Measurements from ENCODE around the gene PCSK6. TPM values are rescaled to one million over a fixed set of nuclear protein-coding genes. Genes with fewer than 3 reads are reported as not detected.

PCSK6 gene
- total and polyA plus RNA-seq, 7 donors, result 2.9 to 10.3 (median 6.4) TPM

DNA sequence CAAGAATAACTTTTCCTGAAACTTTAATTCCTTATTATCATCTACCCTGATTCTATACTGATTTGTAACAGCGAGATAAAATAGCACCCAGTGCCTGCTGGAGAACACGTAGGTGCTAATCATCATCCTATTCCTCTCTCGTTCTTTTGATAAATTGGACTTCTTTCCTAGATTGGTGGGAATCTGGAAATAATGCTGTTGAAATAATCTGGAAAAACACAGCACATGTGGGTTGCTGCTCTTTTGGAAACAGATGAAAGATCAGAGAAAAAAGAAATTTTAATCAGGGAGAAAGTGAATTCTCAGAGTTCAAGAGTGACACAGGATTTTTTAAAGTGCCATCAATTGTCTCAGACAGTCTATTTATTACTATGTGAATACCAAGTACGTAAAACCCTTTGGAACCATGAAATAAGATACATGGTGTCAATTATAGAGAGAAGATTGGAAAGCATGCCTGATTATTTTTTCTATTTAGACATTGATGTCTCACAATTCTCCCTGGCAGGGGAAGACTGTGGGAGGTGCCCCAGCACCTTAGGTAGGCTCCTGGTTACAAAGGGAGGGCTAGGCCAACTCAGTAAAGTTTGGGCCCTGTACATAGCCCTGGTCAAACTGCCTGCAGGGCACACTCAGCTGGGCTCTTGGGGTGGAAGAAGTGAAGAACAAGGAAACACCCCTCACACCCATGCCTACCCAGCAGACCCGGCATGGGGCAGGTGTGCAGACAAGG, 134.4 kb downstream of the PCSK6 start:
- H3K27me3 ChIP-seq, result no peaks in the 10 kb centered on the region
- no peak for DNase-seq
- no peaks in the 10 kb centered on the region for H3K9me3 ChIP-seq
- no peak overlapping the region for H3K4me3 ChIP-seq
- no peaks in the 10 kb centered on the region for H3K36me3 ChIP-seq
- TF ChIP-seq EP300 (IDR thresholded peaks at IDR 0.05) (no peak), POLR2A (IDR thresholded peaks at IDR 0.05) (no peak), CTCF (IDR thresholded peaks at IDR 0.05) (no peak), POLR2AphosphoS5 (IDR thresholded peaks at IDR 0.05) (no peak)
- WGBS, 2 donors, result 90 to 93% methylated on average over 5 of the region's 5 CpGs
- H3K27ac ChIP-seq, result no peak overlapping the region
- H3K4me1 ChIP-seq, result peaks cover 0 to 12% (median 3%) of the 10 kb centered on the region in 4 donors
- intact Hi-C loops (cut with DNase I), result no loop called here

GRCh38 chr15:101353240-101353639, 136.3 kb downstream of the PCSK6 start:
- intact Hi-C loops (cut with DNase I), result no loop called here
- no peak overlapping the region for H3K27ac ChIP-seq
- TF ChIP-seq POLR2A (IDR thresholded peaks at IDR 0.05) (no peak), CTCF (IDR thresholded peaks at IDR 0.05) (no peak), EP300 (IDR thresholded peaks at IDR 0.05) (no peak), POLR2AphosphoS5 (IDR thresholded peaks at IDR 0.05) (no peak)
- no peak for DNase-seq
- no peaks in the 10 kb centered on the region for H3K36me3 ChIP-seq
- no peak overlapping the region for H3K4me3 ChIP-seq
- WGBS, 2 donors, result 88 to 92% methylated on average over 7 of the region's 7 CpGs
- H3K27me3 ChIP-seq, result no peaks in the 10 kb centered on the region
- H3K4me1 ChIP-seq, result no peaks in the 10 kb centered on the region
- no peaks in the 10 kb centered on the region for H3K9me3 ChIP-seq

DNA sequence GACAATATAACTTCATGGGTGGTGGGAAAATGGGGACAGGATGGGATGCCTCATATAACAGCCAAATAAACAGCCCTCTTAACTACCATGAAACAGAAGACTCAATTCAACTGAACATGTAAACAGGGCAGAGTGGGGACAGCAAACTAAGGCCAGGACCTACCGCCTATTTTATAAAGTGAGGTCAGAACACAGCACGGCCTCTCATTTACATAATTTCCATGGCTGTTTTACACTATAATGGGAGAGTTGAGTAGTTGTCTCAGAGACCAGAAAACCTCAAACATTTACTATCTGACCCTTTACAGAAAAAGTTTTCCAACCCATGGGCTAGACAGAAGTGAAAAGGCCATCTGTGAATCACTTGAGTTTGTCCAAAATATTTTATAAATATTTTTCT, 137.8 kb downstream of the PCSK6 start:
- Histone ChIP-seq H3K36me3 (no peaks in the 10 kb centered on the region), H3K9me3 (no peaks in the 10 kb centered on the region), H3K4me3 (no peak overlapping the region), H3K27ac (no peak overlapping the region), H3K4me1 (no peaks in the 10 kb centered on the region), H3K27me3 (no peaks in the 10 kb centered on the region)
- WGBS, 2 donors, result 56 to 73% methylated on average over 2 of the region's 2 CpGs
- intact Hi-C loops (cut with DNase I), result no loop called here
- no peak for TF ChIP-seq POLR2AphosphoS5 (IDR thresholded peaks at IDR 0.05)
- DNase-seq, result no peak

GRCh38 chr15:101349047-101349951, 140.2 kb downstream of the PCSK6 start:
- Histone ChIP-seq H3K4me3 (no peak overlapping the region), H3K27ac (no peak overlapping the region), H3K36me3 (no peaks in the 10 kb centered on the region), H3K4me1 (no peaks in the 10 kb centered on the region), H3K27me3 (no peaks in the 10 kb centered on the region), H3K9me3 (no peaks in the 10 kb centered on the region)
- 72 to 82% methylated on average over 14 of the region's 14 CpGs for WGBS, 2 donors
- no peak for DNase-seq
- no peak for TF ChIP-seq EP300 (IDR thresholded peaks at IDR 0.05)
- no peak for TF ChIP-seq CTCF (IDR thresholded peaks at IDR 0.05)
- TF ChIP-seq POLR2AphosphoS5 (IDR thresholded peaks at IDR 0.05), result no peak
- no peak for TF ChIP-seq POLR2A (IDR thresholded peaks at IDR 0.05)
- intact Hi-C loops (cut with DNase I), result no loop called here

DNA sequence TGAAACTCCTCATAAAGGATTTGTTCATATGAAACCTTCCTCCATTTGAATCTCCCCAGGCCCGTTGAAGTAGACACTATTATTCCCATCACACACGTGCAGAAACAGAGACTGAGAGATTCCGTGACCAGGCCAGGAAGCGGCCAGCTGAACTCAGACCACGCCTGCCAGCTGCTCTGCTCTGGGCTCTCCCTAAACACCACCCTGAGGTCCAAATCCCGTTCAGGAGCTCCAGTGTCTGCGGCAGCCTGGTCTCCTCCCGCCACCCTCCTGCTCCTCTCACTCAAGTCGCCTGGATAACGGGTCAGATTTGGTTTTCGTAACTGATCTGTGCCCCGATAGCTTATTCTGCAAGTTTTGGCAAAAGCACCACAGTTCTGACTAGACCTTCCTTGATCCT, 140.9 kb downstream of the PCSK6 start:
- no peaks in the 10 kb centered on the region for H3K4me1 ChIP-seq
- intact Hi-C loops (cut with DNase I), result no loop called here
- H3K36me3 ChIP-seq, result no peaks in the 10 kb centered on the region
- no peak overlapping the region for H3K27ac ChIP-seq
- TF ChIP-seq EP300 (IDR thresholded peaks at IDR 0.05) (no peak), POLR2AphosphoS5 (IDR thresholded peaks at IDR 0.05) (no peak), POLR2A (IDR thresholded peaks at IDR 0.05) (no peak), CTCF (IDR thresholded peaks at IDR 0.05) (no peak)
- no peaks in the 10 kb centered on the region for H3K27me3 ChIP-seq
- no peak overlapping the region for H3K4me3 ChIP-seq
- 67 to 72% methylated on average over 12 of the region's 12 CpGs for WGBS, 2 donors
- no peak for DNase-seq
- H3K9me3 ChIP-seq, result no peaks in the 10 kb centered on the region

Measured in sigmoid colon (tissue), 7 donors.